ENCODE measurements around the gene MRPS26. TPM values are rescaled to one million over a fixed set of nuclear protein-coding genes. Genes with fewer than 3 reads are reported as not detected.
A peak's percentile ranks its signal among the peaks of the same experiment; 100 is the strongest.

MRPS26 gene
- total RNA-seq, 1 donor from 2014 or later, result 30.0 TPM

DNA sequence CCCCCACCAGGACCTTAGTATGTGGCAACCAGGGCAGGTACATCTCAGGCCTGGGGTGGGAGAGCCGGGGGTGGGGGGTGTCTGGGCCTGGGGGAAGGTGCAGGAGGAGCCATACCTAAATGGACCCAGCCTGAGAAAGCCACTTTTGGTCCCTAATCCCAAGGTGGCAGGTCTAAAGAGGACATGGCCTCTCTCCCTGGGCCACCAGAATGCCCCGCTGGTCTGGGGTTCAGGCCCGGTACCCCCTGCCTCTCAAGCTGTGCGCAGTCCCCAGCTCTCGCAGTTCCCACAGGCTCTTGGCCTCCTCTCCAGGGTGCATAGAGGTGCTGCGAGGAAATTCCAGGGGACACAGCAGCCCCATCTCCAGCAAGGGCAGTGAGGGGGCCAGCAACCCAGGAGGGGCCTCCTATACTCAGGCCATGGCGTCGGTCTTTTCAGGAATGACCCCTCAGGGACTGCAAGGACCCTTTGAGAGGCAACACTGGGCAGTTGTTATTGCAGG is 39.8 kb downstream of the MRPS26 start:
- Mint-ChIP-seq H3K36me3 (ENCODE audit: unreplicated experiment) (no peaks in the 10 kb centered on the region), H3K4me3 (ENCODE audit: unreplicated experiment) (no peak overlapping the region), H3K4me1 (ENCODE audit: low read depth, unreplicated experiment) (no peaks in the 10 kb centered on the region), H3K27ac (ENCODE audit: unreplicated experiment) (no peak overlapping the region), H3K27me3 (ENCODE audit: unreplicated experiment) (peaks cover 17% of the 10 kb centered on the region), H3K9me3 (ENCODE audit: unreplicated experiment) (peaks cover 4% of the 10 kb centered on the region)
- no peak for DNase-seq
- TF ChIP-seq, protein P1, sequence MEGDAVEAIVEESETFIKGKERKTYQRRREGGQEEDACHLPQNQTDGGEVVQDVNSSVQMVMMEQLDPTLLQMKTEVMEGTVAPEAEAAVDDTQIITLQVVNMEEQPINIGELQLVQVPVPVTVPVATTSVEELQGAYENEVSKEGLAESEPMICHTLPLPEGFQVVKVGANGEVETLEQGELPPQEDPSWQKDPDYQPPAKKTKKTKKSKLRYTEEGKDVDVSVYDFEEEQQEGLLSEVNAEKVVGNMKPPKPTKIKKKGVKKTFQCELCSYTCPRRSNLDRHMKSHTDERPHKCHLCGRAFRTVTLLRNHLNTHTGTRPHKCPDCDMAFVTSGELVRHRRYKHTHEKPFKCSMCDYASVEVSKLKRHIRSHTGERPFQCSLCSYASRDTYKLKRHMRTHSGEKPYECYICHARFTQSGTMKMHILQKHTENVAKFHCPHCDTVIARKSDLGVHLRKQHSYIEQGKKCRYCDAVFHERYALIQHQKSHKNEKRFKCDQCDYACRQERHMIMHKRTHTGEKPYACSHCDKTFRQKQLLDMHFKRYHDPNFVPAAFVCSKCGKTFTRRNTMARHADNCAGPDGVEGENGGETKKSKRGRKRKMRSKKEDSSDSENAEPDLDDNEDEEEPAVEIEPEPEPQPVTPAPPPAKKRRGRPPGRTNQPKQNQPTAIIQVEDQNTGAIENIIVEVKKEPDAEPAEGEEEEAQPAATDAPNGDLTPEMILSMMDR (IDR thresholded peaks at IDR 0.05; ENCODE audit: partially characterized antibody, unreplicated experiment), result no peak

DNA sequence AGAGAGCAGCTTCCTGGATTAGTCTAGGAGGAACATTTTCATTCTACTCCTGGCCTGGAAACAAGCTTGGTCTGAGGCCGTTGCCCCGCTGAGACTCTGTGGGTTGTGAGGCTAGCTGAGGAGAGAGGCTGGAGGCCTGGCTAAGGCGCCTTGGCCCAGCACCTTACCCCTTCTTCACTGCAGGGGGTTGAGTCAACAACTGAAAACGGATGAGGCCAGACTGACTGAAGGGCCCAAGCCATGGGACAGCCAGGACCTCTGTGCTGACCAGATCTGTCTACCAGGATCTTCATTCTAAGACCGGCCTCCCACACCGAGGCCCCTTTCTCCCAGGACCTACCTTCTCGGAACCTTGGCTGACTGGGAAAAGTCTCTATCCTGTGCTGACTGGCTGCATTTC is 42.2 kb downstream of the MRPS26 start:
- Mint-ChIP-seq H3K4me3 (ENCODE audit: unreplicated experiment) (no peak overlapping the region), H3K4me1 (ENCODE audit: low read depth, unreplicated experiment) (peaks cover 2% of the 10 kb centered on the region), H3K27me3 (ENCODE audit: unreplicated experiment) (peaks cover 12% of the 10 kb centered on the region), H3K9me3 (ENCODE audit: unreplicated experiment) (peaks cover 8% of the 10 kb centered on the region), H3K27ac (ENCODE audit: unreplicated experiment) (no peak overlapping the region), H3K36me3 (ENCODE audit: unreplicated experiment) (no peaks in the 10 kb centered on the region)
- DNase-seq, result no peak
- TF ChIP-seq, protein P1 (IDR thresholded peaks at IDR 0.05; ENCODE audit: partially characterized antibody, unreplicated experiment), result no peak

DNA sequence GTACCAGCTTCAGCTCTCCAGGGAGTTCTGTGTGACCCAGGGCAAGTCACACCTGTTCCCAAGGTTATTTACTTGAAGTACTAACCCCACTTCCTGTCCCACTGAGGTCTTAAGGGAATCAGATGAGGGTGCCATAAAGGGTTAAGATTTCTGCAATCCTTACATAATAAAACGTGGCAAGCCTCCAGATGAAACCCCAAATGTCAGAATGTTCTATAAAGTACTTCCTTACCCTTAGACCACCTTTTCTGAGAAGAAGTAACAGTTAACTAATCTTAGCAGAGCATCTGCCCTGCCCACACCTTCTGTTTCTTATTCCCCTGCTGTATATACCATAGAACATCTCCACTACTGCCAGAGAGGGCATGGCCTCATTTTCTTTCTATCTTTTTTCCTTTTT is 44.7 kb downstream of the MRPS26 start:
- Mint-ChIP-seq H3K36me3 (ENCODE audit: unreplicated experiment) (no peaks in the 10 kb centered on the region), H3K4me3 (ENCODE audit: unreplicated experiment) (no peak overlapping the region), H3K9me3 (ENCODE audit: unreplicated experiment) (peaks cover 8% of the 10 kb centered on the region), H3K4me1 (ENCODE audit: low read depth, unreplicated experiment) (peaks cover 2% of the 10 kb centered on the region), H3K27me3 (ENCODE audit: unreplicated experiment) (peaks cover 10% of the 10 kb centered on the region), H3K27ac (ENCODE audit: unreplicated experiment) (no peak overlapping the region)
- no peak for DNase-seq
- TF ChIP-seq, protein P1 (IDR thresholded peaks at IDR 0.05; ENCODE audit: partially characterized antibody, unreplicated experiment), result no peak

DNA sequence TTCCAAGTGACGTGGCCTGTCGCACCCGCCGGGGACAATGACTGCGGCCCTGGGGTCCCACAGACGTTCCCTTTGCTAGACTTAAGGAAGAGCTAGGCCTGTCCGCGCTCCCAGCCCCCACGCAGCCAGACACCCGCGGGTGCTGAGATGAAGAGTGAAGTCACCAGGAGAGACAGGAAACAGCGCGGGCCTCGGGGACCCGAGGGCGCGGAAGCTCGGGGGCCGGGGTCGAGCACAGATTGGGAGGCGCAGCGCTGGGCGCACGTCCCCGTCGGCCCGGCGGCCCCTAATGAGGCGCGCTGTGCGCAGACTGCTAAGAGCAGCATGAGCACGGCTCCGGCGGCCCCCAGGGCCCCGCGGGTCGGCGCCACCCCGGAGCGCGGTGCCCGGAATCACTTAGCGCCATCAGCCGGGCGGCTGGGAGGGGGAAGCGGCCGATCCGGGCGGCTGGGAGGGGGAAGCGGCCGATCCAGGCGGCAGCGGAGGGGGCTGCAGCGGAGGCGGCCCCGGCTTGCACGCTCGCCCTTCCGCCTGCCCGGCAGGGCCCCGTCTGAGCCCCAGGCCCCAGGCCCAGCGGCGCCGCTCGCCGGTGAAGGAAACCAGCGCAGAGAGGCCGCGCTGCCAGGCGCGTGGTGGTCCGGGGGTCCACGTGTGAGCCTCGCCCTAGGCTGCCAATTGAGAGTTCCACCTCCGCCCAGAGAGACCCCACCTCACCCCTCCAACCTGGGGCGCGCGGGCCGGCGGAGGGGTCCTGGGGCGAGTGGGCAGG is 46.9 kb downstream of the MRPS26 start:
- H3K27ac Mint-ChIP-seq (ENCODE audit: unreplicated experiment), result no peak overlapping the region

More for the DNA sequence above, 46.9 kb downstream of the MRPS26 start:
- no peaks in the 10 kb centered on the region for H3K36me3 Mint-ChIP-seq (ENCODE audit: unreplicated experiment)
- peaks cover 2% of the 10 kb centered on the region for H3K4me1 Mint-ChIP-seq (ENCODE audit: low read depth, unreplicated experiment)
- no peak for DNase-seq
- TF ChIP-seq, protein P1 (IDR thresholded peaks at IDR 0.05; ENCODE audit: partially characterized antibody, unreplicated experiment), result no peak
- H3K9me3 Mint-ChIP-seq (ENCODE audit: unreplicated experiment), result peaks cover 8% of the 10 kb centered on the region
- H3K27me3 Mint-ChIP-seq (ENCODE audit: unreplicated experiment), result peaks cover 10% of the 10 kb centered on the region
- H3K4me3 Mint-ChIP-seq (ENCODE audit: unreplicated experiment), result peak overlapping the region; percentile 83

Data from glutamatergic neuron (in vitro differentiated cells).